Activated T-cell treated with anti-CD3 and anti-CD28 coated beads for 4 hours (primary cell): ENCODE measurements around the gene PLEKHA5.

ENCODE experiments used
- DNase-seq: peaks from one replicate; pipeline ENCODE4 v3.0.0-alpha.2; 2020

PLEKHA5 gene

GRCh38 chr12:19234981-19235871 lies 105.7 kb downstream of the PLEKHA5 start:
- DNase-seq: no peak

GRCh38 chr12:19236656-19237055 lies 107.1 kb downstream of the PLEKHA5 start:
- no peak for DNase-seq

GRCh38 chr12:19238540-19238939 lies 109.0 kb downstream of the PLEKHA5 start:
- DNase-seq: no peak

- no peak for DNase-seq
Observed at GRCh38 chr12:19239102-19239501, 109.6 kb downstream of the PLEKHA5 start.

GRCh38 chr12:19239616-19240234 lies 110.2 kb downstream of the PLEKHA5 start:
- no peak for DNase-seq

GRCh38 chr12:19242581-19242980 lies 113.0 kb downstream of the PLEKHA5 start:
- no peak for DNase-seq

- no peak for DNase-seq
Observed at GRCh38 chr12:19243551-19243950, 114.0 kb downstream of the PLEKHA5 start.

- no peak for DNase-seq
Observed at GRCh38 chr12:19244312-19244711, 114.8 kb downstream of the PLEKHA5 start.

- no peak for DNase-seq
Observed at GRCh38 chr12:19245106-19245505, 115.6 kb downstream of the PLEKHA5 start.

GRCh38 chr12:19245666-19246065 lies 116.1 kb downstream of the PLEKHA5 start:
- DNase-seq: no peak

- no peak for DNase-seq
Observed at GRCh38 chr12:19246933-19247332, 117.4 kb downstream of the PLEKHA5 start.

GRCh38 chr12:19248929-19249602 lies 119.5 kb downstream of the PLEKHA5 start:
- no peak for DNase-seq

- no peak for DNase-seq
Observed at GRCh38 chr12:19251481-19252132, 122.1 kb downstream of the PLEKHA5 start.

GRCh38 chr12:19260135-19260534 lies 130.6 kb downstream of the PLEKHA5 start:
- no peak for DNase-seq

- no peak for DNase-seq
Observed at GRCh38 chr12:19261773-19262172, 132.2 kb downstream of the PLEKHA5 start.

GRCh38 chr12:19263672-19264071 lies 134.1 kb downstream of the PLEKHA5 start:
- DNase-seq: no peak

- DNase-seq: peak; percentile 21
Observed at GRCh38 chr12:19273482-19274330, 144.2 kb downstream of the PLEKHA5 start.

- no peak for DNase-seq
Observed at GRCh38 chr12:19276767-19277166, 147.2 kb downstream of the PLEKHA5 start.

- no peak for DNase-seq
Observed at GRCh38 chr12:19277711-19278110, 148.2 kb downstream of the PLEKHA5 start.

GRCh38 chr12:19278407-19278806 lies 148.9 kb downstream of the PLEKHA5 start:
- DNase-seq: no peak

GRCh38 chr12:19282133-19282699 lies 152.7 kb downstream of the PLEKHA5 start:
- no peak for DNase-seq

- DNase-seq: no peak
Observed at GRCh38 chr12:19284658-19285057, 155.1 kb downstream of the PLEKHA5 start.
